NCI-H748 treated with DMSO at 0.1 percent for 48 hours (cell line): ENCODE results near the gene SLC6A12.
"Not testable (repeated sequence)": the region's sequence is repeated elsewhere in the genome, so short reads cannot be mapped to it uniquely, and the experiment has no call there.

ENCODE experiments used
- DNase-seq: peaks from one replicate; lab custom pipeline; 2025; lab: John Stamatoyannopoulos, UW

SLC6A12 gene

DNA sequence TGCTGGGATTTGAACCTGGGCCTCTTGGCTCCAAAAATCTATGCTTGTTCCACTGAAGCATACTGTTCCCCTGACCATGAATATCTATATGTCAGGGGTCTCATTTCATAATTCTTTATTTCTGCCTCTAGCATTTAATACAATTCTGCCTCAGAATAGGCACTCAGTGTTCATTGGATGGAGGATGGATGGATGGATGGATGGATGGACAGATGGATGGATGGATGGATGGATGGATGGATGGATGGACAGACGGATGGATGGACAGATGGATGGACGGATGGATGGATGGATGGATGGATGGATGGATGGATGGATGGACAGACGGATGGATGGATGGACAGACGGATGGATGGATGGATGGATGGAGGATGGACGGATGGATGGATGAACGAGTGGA, 3.1 kb upstream of the SLC6A12 start:
- not testable (repeated sequence) for DNase-seq

- DNase-seq = no peak
Observed at GRCh38 chr12:215116-215515, 1.2 kb upstream of the SLC6A12 start.

DNA sequence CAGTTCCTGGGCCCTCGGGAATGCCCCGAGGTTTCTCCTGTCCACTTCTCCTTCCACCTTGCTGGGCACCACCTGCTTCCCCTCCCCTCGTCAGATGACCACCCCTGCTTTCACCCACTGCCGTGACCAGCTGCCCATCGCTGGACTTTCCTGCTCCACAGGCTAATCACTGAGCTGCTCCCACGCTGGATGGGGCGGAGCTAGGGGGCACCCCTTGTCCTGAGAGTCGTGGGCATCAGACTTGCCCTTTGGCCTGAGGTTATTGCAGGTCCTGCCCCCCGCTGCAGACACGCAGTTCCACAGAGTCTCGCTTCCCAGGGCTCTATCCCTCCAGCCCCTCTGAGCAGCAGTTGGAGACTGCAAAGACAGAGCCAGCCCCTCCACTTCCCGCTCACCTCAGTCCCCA, 427 bp downstream of the SLC6A12 start:
- no peak for DNase-seq

GRCh38 chr12:212715-213526, 1.0 kb downstream of the SLC6A12 start:
- no peak for DNase-seq

DNA sequence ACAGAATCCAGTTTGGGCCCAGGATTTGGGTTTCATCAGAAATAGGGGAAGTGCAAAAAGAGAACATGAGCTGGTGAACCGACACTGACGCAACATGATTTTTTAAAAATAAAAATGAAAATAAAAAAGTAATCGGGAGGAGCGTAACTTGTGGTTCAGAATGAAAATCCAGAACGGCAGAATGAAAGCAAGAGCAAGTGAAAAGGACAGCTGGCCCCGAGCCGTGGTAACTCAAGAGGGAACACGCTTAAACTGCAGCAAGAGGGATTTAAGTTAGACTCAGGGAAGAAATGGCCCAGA, 1.6 kb downstream of the SLC6A12 start:
- DNase-seq = no peak

DNA sequence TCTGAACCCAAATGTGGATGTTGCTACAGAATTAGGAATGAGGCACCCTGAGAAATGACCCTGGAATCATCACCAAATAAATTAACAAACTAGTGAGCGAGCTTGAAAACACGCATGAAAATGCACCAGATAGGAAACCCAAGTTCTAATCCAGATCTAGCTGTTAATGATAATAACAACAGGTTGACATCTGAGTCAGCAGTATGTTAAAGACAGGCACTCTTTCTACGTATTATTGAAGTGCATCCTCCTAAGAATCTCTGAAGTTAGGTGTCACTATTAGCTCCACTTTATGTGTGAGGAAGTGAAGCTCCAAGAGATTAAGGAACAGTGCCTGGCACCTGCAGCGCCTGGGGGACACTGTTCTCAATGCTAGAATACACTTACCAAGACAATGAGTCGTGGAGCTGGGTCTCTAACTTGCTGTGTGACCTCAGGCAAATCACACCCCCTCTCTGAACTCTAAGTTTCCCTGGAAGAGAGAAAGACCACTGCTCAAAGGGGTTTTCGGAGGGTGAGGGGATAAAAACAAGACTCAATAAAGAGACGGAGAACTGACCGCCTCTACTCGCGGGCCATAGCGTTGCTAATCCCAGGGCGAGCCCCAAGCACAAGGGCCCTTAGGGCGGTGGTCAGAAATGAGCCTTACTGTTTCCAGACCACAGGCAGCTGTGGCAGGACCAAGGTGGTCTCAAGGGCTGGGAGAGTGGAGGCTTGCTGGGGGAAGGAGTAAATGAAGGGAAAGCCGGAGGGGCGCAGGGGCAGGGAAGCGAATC, 2.1 kb downstream of the SLC6A12 start:
- no peak for DNase-seq

DNA sequence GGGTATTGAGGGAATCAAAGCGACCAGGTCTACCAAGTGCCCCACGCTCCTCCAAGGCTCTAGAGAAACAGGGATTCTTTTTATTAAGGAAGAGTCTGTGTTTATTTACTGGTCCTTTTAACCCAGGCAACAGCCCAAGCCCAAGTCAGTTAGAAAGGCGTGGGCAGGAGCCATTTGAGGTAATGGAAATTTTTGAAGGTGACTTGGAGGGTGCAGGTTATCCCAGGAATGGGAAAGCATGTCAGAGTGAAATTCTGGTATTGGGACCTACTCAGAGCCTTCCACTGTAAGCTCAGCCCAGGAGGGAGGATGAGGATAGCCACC, 2.9 kb downstream of the SLC6A12 start:
- no peak for DNase-seq

- DNase-seq = no peak
Observed at GRCh38 chr12:210277-211141, 3.4 kb downstream of the SLC6A12 start.

DNA sequence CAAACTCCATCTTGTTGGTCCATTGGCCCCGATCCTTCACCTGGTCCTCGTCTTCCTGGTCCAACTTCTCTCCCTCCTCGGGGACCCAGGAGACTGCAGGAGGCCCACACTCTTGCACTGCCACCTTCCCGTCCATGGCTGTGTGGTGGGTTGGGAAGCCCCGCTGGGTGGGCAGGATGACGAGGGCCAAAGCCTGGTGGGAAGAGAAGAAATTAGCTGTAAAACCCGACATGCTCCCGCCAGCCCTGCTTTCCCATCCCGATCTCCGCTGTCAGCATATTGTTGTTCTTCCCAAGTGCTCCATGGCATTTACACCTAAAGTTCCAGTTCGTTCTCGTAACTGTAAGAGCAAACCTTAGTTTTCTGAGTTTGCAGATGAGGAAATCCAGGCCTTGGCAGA, 4.1 kb downstream of the SLC6A12 start:
- DNase-seq = no peak

GRCh38 chr12:209246-209645, 4.7 kb downstream of the SLC6A12 start:
- no peak for DNase-seq

DNA sequence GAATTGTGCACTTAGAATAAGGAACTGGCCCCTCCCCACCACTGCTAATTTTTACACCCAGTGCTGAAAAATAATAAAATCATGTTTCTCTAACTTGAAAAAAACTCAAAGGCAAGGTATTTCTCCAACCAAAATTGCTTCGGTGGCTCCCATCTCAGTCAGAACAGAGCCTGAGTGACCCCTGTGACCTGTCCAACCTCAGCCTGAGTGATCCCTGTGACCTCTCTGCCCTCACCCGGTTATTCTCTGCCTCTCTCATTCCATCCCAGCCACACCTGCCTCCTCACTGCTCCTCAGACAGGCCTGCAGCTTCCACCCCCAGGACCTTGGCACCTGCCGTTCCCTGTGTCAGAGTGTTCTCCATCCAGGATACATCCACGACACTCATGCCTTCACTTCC, 5.1 kb downstream of the SLC6A12 start:
- DNase-seq = no peak

DNA sequence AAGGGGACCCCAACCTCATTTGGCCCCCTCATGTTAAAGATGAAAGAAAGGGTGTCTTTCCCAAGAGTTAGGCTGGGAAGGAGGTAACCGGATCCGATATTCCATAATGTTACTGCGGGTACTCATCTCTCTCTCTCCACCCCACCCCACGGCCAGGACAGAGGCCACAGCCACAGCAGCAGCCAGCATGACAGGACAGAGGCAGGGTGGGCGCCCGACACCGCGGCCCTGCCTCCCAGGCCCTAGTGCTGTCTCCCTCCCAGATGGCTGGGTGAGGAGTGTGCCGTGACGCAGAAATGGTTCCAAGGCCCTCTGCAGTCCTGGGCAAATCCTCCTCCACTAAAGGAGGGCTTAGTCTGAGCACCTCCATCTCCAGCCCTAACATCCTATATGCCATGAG, 6.2 kb downstream of the SLC6A12 start:
- DNase-seq = no peak

- no peak for DNase-seq
Observed at GRCh38 chr12:206746-207440, 7.1 kb downstream of the SLC6A12 start.

- DNase-seq = no peak
Observed at GRCh38 chr12:205026-205425, 8.9 kb downstream of the SLC6A12 start.

DNA sequence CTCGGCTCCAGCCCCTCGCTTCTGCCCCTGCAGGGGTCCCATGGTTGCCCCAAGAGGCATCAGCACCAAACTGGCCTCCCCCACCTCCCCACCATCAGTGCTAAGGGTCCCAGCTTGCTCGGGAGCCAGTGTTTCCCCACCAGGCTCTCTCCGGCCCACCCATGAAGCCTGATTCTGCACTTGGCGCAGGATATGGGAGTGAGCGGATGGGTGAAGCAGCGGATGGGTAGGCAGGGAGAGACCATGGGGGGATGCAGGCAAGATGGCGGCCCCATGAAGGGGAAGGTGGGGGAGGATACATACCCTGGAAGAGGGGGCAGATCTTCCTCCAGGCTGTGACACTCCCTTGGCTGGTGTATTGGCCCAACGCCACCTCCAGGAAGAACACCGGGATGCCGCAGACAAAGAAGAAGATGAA, 9.7 kb downstream of the SLC6A12 start:
- no peak for DNase-seq

DNA sequence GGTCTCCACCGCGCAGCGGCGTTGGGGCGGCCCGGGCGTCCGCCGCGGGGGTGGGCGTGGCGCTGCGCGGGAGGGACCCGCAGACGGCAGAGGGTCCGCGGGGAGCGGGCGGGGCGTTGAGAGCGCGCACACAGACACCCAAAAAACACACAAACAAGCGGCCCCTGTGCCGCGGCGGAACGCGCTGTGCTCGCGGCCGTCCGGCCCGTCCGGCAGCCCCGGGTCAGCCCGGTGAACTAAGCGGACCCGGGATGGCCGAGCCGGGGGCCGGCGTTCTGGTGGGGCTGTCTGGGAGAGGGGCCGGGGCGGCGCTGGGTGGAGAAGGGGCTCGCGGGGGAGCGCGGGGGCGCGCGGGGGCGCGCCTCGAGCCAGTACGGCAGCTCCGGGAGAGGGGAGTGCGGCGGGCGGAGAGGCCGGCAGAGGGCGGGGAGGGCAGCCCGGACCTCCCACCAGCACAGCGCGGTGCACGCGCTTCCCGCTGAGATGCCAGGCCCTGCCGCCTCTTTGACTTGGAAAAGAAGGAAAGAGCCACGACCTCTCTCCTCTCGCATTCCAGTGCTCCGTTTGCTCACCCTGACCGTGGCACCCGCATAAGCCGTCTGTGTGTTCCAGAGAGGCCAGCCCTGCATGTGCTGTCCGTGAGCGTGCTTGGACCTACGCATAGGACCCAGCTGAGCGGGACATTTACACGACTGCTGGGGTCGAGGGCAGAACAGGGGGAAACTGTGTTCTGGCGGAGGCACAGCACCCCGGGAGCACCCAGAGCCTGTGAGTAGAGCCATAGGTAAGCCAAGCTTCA, 10.3 kb downstream of the SLC6A12 start:
- no peak for DNase-seq

DNA sequence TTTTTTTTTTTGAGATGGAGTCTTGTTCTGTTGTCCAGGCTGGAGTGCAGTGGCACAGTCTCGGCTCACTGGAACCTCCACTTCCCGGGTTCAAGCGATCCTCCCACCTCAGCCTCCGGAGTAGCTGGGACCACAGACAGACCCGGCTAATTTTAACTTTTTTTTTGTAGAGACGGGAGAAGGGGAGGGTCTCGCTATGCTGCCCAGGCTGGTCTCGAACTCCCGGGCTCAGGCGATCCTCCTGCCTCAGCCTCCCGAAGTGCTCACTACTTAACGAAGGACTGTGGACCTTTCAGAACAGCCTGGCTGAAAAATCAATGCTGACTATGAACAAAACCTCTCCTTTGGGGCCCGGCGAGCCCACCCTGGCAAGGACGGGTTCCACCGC, 10.9 kb downstream of the SLC6A12 start:
- no peak for DNase-seq

DNA sequence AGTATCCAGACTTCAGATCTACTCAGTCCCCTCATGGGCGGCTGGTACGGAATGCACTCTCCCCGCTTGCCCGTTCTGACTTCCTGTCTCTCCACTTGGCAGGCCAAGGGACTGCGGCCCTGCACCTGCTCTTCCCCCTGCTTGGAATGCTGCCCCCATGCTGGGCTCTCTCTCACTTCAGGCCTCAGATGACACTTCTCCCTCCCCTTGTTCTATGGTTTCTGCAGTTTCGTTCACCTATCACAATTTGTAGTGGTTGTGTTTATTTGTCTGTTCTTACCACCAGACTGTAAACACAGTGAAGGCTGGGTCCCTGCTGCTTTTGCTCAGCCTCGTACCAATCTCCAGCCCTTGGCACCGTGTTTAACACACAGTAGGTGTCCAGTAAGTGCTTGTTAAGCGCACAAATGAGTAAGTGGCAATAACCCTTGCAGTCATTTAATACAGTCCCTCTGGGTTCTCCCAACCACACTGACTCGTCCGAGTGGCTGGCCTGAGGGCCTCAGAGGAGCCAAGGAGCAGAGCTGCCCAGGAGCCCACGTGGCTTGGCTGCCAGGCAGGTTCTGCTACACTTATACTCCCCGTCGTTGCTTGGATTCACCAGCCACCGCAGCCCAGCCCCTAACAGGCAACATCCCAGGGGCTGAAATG, 11.8 kb downstream of the SLC6A12 start:
- DNase-seq = peak; percentile 9

DNA sequence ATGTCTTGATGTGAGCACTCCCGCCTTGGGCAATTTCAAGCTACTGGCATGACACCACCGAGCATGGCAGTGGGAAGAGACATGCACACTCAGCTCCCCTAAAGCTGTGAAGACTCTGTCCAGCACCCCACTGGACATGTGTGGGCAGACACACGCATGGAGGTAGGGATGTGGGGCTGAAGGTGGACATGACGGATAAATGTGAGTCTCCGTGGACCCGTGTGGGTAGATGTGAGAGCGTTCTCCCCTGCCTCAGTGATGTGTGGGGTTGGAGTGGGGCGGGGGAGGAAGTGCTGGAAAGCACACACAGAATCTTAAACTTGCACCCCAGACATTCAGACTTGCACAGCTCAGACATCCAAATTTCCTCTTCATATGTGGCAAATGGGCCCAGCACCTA, 12.6 kb downstream of the SLC6A12 start:
- DNase-seq = no peak

DNA sequence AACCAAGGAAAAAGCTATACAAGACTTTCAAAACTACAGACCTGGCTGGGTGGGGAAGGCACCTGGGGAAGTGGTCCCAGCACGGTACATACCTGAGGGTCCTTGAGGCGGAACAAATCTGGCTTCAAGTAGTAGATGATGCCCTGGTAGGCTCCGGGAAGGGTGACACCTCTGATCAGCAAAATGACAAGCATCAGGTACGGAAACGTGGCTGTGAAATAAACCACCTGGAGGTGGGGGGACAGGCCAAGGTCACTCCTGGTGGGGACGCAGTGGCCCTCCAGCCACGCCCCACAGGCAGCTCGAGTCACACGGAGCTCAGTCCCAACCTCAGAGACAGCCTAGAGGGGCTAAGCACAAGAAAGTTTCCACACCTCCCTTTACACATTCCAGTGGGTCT, 15.3 kb downstream of the SLC6A12 start:
- DNase-seq = no peak
